ENCODE data around the gene OXNAD1. TPM values are rescaled to one million over a fixed set of nuclear protein-coding genes. Genes with fewer than 3 reads are reported as not detected.

OXNAD1 gene
- total and polyA plus RNA-seq, 2 donors (not counting 1 experiment from before 2014, with no cell fraction given): 6.4 to 10.4 TPM

DNA sequence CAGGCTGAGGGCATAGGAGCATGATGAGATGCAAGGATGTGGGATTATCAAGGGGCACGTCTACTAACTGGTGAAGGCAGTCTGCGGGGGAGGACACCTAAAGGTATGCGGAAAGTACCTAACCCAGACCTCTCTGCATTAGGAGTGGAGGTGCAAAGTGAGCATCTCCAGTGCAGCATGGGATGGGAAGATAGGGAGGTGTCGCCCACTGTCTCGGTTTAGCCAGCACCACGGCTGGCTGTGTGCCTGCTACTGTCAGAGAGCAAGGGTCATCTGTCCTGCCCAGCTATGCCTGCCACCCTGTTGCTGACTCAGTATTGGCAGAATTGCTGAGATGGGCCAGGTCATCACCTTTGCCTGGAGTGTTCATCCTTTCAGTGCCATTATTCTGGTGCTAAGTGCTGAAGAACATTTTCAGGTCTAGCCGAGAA lies 40.1 kb downstream of the OXNAD1 start:
- no peak for DNase-seq (ENCODE audit: low read depth in 2 of 2)
- H3K4me2 ChIP-seq (ENCODE audit: extremely low read depth, insufficient read depth, low read length): no peak overlapping the region
- no peak overlapping the region for H3K9ac ChIP-seq (ENCODE audit: insufficient read depth, low read length)
- H3K4me3 ChIP-seq (replicated peaks in 1 of 4; ENCODE audit: control extremely low read depth in 1 of 4, insufficient read depth in 1 of 4, low read depth in 3 of 4, low read length in 4 of 4): no peak overlapping the region
- TF ChIP-seq, protein P1, sequence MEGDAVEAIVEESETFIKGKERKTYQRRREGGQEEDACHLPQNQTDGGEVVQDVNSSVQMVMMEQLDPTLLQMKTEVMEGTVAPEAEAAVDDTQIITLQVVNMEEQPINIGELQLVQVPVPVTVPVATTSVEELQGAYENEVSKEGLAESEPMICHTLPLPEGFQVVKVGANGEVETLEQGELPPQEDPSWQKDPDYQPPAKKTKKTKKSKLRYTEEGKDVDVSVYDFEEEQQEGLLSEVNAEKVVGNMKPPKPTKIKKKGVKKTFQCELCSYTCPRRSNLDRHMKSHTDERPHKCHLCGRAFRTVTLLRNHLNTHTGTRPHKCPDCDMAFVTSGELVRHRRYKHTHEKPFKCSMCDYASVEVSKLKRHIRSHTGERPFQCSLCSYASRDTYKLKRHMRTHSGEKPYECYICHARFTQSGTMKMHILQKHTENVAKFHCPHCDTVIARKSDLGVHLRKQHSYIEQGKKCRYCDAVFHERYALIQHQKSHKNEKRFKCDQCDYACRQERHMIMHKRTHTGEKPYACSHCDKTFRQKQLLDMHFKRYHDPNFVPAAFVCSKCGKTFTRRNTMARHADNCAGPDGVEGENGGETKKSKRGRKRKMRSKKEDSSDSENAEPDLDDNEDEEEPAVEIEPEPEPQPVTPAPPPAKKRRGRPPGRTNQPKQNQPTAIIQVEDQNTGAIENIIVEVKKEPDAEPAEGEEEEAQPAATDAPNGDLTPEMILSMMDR (conservative IDR thresholded peaks at IDR 0.05 in 1 of 2, IDR thresholded peaks at IDR 0.05 in 1 of 2; ENCODE audit: low read depth in 1 of 2, low read length in 2 of 2): no peak
- TF ChIP-seq EZH2 (IDR thresholded peaks at IDR 0.05; ENCODE audit: low read length, missing control alignments): no peak
- H3K36me3 ChIP-seq (ENCODE audit: control insufficient read depth, insufficient read depth, low read length): peaks cover 3% of the 10 kb centered on the region
- no peaks in the 10 kb centered on the region for H4K20me1 ChIP-seq (ENCODE audit: control insufficient read depth, extremely low read depth, insufficient read depth, low read length)
- H2AFZ ChIP-seq (ENCODE audit: low read length): no peak overlapping the region
- no peaks in the 10 kb centered on the region for H3K4me1 ChIP-seq (ENCODE audit: control insufficient read depth, extremely low read depth, insufficient read depth, low read length)
- no peak overlapping the region for H3K27ac ChIP-seq (ENCODE audit: insufficient read depth, low read length)
- H3K27me3 ChIP-seq (ENCODE audit: control insufficient read depth, insufficient read depth, low read length): no peaks in the 10 kb centered on the region
- H3K9me3 ChIP-seq (ENCODE audit: control insufficient read depth, insufficient read depth, low read depth, low read length): no peaks in the 10 kb centered on the region
- no peaks in the 10 kb centered on the region for H3K79me2 ChIP-seq (ENCODE audit: control insufficient read depth, insufficient read depth, low read length)

- H3K27ac ChIP-seq (ENCODE audit: insufficient read depth, low read length): no peak overlapping the region
- DNase-seq (ENCODE audit: low read depth in 2 of 2): peak in 1 of 2 donors; percentile 28
These were observed 43.0 kb downstream of the OXNAD1 start for GRCh38 chr3:16307832-16308531.

DNA sequence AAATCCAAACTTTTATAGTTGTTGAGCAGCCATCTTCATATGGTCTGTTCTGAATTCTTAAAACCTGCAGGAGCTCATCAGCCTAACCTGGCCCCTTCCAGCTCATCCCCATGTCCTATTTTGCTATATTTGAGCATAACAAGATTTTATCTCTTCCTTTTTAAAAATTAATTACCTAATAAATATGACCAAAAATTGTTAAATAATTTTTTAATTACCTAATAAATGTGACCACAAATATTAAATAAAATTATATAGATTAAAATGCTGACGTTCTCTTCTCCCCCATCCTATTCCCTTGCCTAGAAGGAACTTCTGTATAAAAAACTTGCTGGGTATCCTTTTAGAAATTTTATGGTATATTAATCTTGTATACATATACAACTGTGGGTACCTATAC lies 43.7 kb downstream of the OXNAD1 start:
- no peak overlapping the region for H3K9ac ChIP-seq (ENCODE audit: insufficient read depth, low read length)
- no peak overlapping the region for H3K4me2 ChIP-seq (ENCODE audit: extremely low read depth, insufficient read depth, low read length)
- DNase-seq (ENCODE audit: low read depth in 2 of 2): no peak
- no peaks in the 10 kb centered on the region for H4K20me1 ChIP-seq (ENCODE audit: control insufficient read depth, extremely low read depth, insufficient read depth, low read length)
- H3K79me2 ChIP-seq (ENCODE audit: control insufficient read depth, insufficient read depth, low read length): no peaks in the 10 kb centered on the region
- H3K9me3 ChIP-seq (ENCODE audit: control insufficient read depth, insufficient read depth, low read depth, low read length): no peaks in the 10 kb centered on the region
- H3K27ac ChIP-seq (ENCODE audit: insufficient read depth, low read length): no peak overlapping the region
- no peaks in the 10 kb centered on the region for H3K4me1 ChIP-seq (ENCODE audit: control insufficient read depth, extremely low read depth, insufficient read depth, low read length)
- no peak overlapping the region for H3K4me3 ChIP-seq (replicated peaks in 1 of 4; ENCODE audit: control extremely low read depth in 1 of 4, insufficient read depth in 1 of 4, low read depth in 3 of 4, low read length in 4 of 4)
- no peaks in the 10 kb centered on the region for H3K27me3 ChIP-seq (ENCODE audit: control insufficient read depth, insufficient read depth, low read length)
- no peak overlapping the region for H2AFZ ChIP-seq (ENCODE audit: low read length)
- peaks cover 3% of the 10 kb centered on the region for H3K36me3 ChIP-seq (ENCODE audit: control insufficient read depth, insufficient read depth, low read length)
- TF ChIP-seq, protein P1 (conservative IDR thresholded peaks at IDR 0.05 in 1 of 2, IDR thresholded peaks at IDR 0.05 in 1 of 2; ENCODE audit: low read depth in 1 of 2, low read length in 2 of 2): no peak
- TF ChIP-seq EZH2 (IDR thresholded peaks at IDR 0.05; ENCODE audit: low read length, missing control alignments): no peak

More at GRCh38 chr3:16307832-16308531, 43.0 kb downstream of the OXNAD1 start:
- Histone ChIP-seq H3K9ac (ENCODE audit: insufficient read depth, low read length) (no peak overlapping the region), H3K79me2 (ENCODE audit: control insufficient read depth, insufficient read depth, low read length) (no peaks in the 10 kb centered on the region), H3K4me1 (ENCODE audit: control insufficient read depth, extremely low read depth, insufficient read depth, low read length) (no peaks in the 10 kb centered on the region), H3K4me3 (replicated peaks in 1 of 4; ENCODE audit: control extremely low read depth in 1 of 4, insufficient read depth in 1 of 4, low read depth in 3 of 4, low read length in 4 of 4) (no peak overlapping the region), H2AFZ (ENCODE audit: low read length) (no peak overlapping the region), H3K36me3 (ENCODE audit: control insufficient read depth, insufficient read depth, low read length) (peaks cover 3% of the 10 kb centered on the region), H3K27me3 (ENCODE audit: control insufficient read depth, insufficient read depth, low read length) (no peaks in the 10 kb centered on the region), H3K9me3 (ENCODE audit: control insufficient read depth, insufficient read depth, low read depth, low read length) (no peaks in the 10 kb centered on the region), H3K4me2 (ENCODE audit: extremely low read depth, insufficient read depth, low read length) (no peak overlapping the region), H4K20me1 (ENCODE audit: control insufficient read depth, extremely low read depth, insufficient read depth, low read length) (no peaks in the 10 kb centered on the region)
- no peak for TF ChIP-seq EZH2 (IDR thresholded peaks at IDR 0.05; ENCODE audit: low read length, missing control alignments)
- TF ChIP-seq, protein P1 (conservative IDR thresholded peaks at IDR 0.05 in 1 of 2, IDR thresholded peaks at IDR 0.05 in 1 of 2; ENCODE audit: low read depth in 1 of 2, low read length in 2 of 2): no peak
